Measurements from ENCODE around the gene CTCFL. TPM values are rescaled to one million over a fixed set of nuclear protein-coding genes. Genes with fewer than 3 reads are reported as not detected.

The CTCFL gene
- total RNA-seq, 4 donors from 2014 or later, result not detected

DNA sequence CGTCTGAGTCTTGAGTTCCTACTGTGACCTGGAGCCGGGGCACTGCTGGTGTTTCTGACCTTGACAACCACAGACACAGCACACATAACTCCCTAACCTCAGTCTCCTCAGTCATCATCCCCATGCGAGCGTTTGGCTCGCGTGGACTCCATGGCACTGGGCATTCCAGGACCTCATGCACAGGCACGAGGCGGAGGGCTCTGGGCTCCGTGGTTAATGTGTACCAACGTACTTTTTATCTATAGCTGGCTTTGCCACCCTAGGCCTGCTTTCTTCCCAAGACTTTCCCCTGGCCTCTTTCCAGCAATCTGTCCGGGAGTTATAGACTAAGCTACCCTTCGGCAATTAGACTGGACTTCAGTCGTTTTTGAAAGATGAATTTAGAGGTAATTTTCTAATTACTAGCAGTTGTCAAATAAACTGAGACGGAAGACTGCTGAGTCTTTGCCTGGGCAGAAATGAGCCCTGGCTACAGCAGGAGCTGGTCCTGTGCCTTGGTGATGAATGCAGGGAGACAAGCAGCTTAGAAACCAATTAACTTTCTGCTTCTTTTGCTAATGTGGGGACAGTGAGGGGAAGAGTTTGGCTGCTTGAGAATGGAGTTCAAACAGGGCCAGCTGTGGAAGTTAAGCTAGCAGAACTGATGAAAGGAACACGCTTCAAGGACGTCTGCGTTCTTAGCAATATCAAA lies 16.1 kb upstream of the CTCFL start:
- TF ChIP-seq, protein P1, sequence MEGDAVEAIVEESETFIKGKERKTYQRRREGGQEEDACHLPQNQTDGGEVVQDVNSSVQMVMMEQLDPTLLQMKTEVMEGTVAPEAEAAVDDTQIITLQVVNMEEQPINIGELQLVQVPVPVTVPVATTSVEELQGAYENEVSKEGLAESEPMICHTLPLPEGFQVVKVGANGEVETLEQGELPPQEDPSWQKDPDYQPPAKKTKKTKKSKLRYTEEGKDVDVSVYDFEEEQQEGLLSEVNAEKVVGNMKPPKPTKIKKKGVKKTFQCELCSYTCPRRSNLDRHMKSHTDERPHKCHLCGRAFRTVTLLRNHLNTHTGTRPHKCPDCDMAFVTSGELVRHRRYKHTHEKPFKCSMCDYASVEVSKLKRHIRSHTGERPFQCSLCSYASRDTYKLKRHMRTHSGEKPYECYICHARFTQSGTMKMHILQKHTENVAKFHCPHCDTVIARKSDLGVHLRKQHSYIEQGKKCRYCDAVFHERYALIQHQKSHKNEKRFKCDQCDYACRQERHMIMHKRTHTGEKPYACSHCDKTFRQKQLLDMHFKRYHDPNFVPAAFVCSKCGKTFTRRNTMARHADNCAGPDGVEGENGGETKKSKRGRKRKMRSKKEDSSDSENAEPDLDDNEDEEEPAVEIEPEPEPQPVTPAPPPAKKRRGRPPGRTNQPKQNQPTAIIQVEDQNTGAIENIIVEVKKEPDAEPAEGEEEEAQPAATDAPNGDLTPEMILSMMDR (IDR thresholded peaks at IDR 0.05), result no peak
- no peak for TF ChIP-seq POLR2A (IDR thresholded peaks at IDR 0.05)
- H3K4me3 ChIP-seq (ENCODE audit: low read depth, poor library complexity, severe bottlenecking), result no peak overlapping the region
- no peak for DNase-seq (ENCODE audit: low spot score in 2 of 2)
- 79 to 81% methylated on average over 17 of the region's 17 CpGs for WGBS, 2 donors
- intact Hi-C loops (cut with DNase I; ENCODE audit: low total_unique reads), result no loop called here

DNA sequence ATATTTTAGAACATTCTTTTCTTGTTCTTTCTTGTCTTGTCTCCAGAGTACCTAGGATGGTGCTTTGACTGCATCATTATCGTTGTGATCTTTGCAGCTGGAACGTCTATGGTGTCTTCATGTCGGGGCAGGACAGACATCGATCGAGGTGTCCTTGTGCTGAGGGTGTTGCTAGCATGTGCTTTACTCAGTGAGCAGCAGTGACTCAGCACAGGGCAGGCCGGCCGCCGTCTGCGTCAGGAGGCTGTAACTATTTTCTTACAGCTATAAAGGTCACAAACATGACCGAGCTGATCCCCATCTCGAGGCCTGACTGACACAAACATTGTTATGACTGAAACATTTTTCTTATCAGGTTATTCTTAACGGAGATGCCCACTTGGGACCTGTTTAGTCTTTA lies 14.9 kb upstream of the CTCFL start:
- TF ChIP-seq POLR2A (IDR thresholded peaks at IDR 0.05), result no peak
- TF ChIP-seq, protein P1 (IDR thresholded peaks at IDR 0.05), result no peak
- H3K4me3 ChIP-seq (ENCODE audit: low read depth, poor library complexity, severe bottlenecking), result no peak overlapping the region
- intact Hi-C loops (cut with DNase I; ENCODE audit: low total_unique reads), result no loop called here
- 82 to 85% methylated on average over 12 of the region's 12 CpGs for WGBS, 2 donors
- no peak for DNase-seq (ENCODE audit: low spot score in 2 of 2)

- intact Hi-C loops (cut with DNase I; ENCODE audit: low total_unique reads), result no loop called here
- DNase-seq (ENCODE audit: low spot score in 2 of 2), result no peak
- TF ChIP-seq, protein P1 (IDR thresholded peaks at IDR 0.05), result no peak
- no peak for TF ChIP-seq POLR2A (IDR thresholded peaks at IDR 0.05)
- no peak overlapping the region for H3K4me3 ChIP-seq (ENCODE audit: low read depth, poor library complexity, severe bottlenecking)
- WGBS, 2 donors, result 67 to 68% methylated on average over 2 of the region's 2 CpGs
These were observed 12.9 kb upstream of the CTCFL start for GRCh38 chr20:57537822-57538221.

- intact Hi-C loops (cut with DNase I; ENCODE audit: low total_unique reads), result no loop called here
These were observed 12.1 kb upstream of the CTCFL start for GRCh38 chr20:57536771-57537724.

DNA sequence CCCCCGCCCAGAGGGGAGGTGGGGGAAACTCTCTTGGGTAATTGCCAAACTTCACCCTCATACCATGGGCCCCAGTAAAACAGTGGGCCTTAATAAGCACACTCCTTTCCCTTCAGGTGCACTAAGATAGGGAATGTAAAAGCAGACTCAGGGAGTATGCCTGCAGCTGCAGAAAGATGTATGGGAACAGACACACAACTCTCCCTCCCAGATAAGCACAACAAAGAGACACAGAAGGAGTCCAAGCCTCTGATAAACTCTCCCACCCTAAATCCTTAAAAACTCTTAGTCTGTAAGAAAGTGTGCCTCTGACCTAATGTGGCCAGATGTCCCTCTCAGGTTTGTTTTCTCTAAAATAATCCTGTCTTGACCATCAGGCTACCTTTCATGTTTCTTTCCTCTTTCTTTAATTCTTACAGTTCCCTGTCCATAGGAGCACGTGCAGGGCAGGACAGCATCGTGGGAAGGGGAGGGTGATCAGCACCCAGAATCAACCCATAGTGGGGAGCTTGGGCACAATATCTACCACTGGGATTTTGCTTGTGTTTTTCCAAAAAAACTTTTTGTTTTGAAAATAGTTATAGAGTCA lies 11.3 kb upstream of the CTCFL start:
- WGBS, 2 donors, result 52 to 59% methylated on average over 3 of the region's 3 CpGs
- H3K4me3 ChIP-seq (ENCODE audit: low read depth, poor library complexity, severe bottlenecking), result no peak overlapping the region
- no peak for DNase-seq (ENCODE audit: low spot score in 2 of 2)
- TF ChIP-seq POLR2A (IDR thresholded peaks at IDR 0.05), result no peak
- TF ChIP-seq, protein P1 (IDR thresholded peaks at IDR 0.05), result no peak
- intact Hi-C loops (cut with DNase I; ENCODE audit: low total_unique reads), result no loop called here

More at GRCh38 chr20:57536771-57537724, 12.1 kb upstream of the CTCFL start:
- H3K4me3 ChIP-seq (ENCODE audit: low read depth, poor library complexity, severe bottlenecking), result no peak overlapping the region
- WGBS, 2 donors, result 70 to 76% methylated on average over 4 of the region's 4 CpGs
- no peak for DNase-seq (ENCODE audit: low spot score in 2 of 2)
- no peak for TF ChIP-seq POLR2A (IDR thresholded peaks at IDR 0.05)

DNA sequence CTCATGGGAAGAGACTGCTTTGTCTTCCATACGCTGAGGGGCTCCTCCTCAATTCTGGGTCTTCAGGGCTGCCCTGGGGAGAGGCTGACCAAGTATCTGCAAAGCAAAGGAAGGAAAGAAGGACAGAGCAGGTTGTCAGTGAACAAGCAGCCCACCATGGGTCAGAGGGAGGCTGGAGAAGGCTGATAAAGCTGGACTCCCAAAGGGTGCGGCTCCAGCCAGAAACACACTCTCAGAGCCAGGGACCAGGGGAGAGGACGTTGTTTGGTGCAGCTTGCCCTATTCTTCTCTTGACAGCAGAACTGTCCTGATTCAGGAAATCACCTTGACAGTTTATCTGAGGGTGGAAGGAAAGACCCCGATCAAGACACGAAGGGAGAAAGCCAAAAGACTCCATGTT lies 10.4 kb upstream of the CTCFL start:
- DNase-seq (ENCODE audit: low spot score in 2 of 2), result no peak
- WGBS, 2 donors, result 79 to 83% methylated on average over 5 of the region's 5 CpGs
- H3K4me3 ChIP-seq (ENCODE audit: low read depth, poor library complexity, severe bottlenecking), result no peak overlapping the region
- intact Hi-C loops (cut with DNase I; ENCODE audit: low total_unique reads), result no loop called here
- TF ChIP-seq, protein P1 (IDR thresholded peaks at IDR 0.05), result no peak
- TF ChIP-seq POLR2A (IDR thresholded peaks at IDR 0.05), result no peak

All from lower leg skin (tissue), 4 donors.